Sciatic nerve (tissue), 2 donors: ENCODE data around the gene PAWR. TPM values are rescaled to one million over a fixed set of nuclear protein-coding genes. Genes with fewer than 3 reads are reported as not detected.
"Not testable (repeated sequence)": the region's sequence is repeated elsewhere in the genome, so short reads cannot be mapped to it uniquely, and the experiment has no call there.

ENCODE experiments used
- ATAC-seq: fragments of 200-7000 bp; cut with Tn5 transposase; one replicate; pipeline ENCODE4 v1.9.1; 2020; ENCODE audit warnings: mild to moderate bottlenecking, moderate library complexity
- DNase-seq: peaks from one replicate; pipeline ENCODE4 v3.0.0-alpha.2; 2020; ENCODE audit warnings: low spot score
- intact Hi-C: fragments of 100-400 bp; cut with DNase I; formaldehyde crosslinking; loops from one replicate; pipeline ENCODE4 v1.14.2; 2022
- total RNA-seq: library from RNA; stranded (reverse); fragmentation: NEBNext Ultra II Directional; extraction: Animal tissue kit (Norgen Biotek cat#: 25700); gene quantifications from one replicate; pipeline ENCODE4 v1.2.1, GENCODE V29; 2021
- donor health status: DM: no; HTN: no; CAD: no.
- donor health status: DM: no; HTN: no; CAD: no.

PAWR gene
- total RNA-seq, 1 donor from 2014 or later = 117 TPM

DNA sequence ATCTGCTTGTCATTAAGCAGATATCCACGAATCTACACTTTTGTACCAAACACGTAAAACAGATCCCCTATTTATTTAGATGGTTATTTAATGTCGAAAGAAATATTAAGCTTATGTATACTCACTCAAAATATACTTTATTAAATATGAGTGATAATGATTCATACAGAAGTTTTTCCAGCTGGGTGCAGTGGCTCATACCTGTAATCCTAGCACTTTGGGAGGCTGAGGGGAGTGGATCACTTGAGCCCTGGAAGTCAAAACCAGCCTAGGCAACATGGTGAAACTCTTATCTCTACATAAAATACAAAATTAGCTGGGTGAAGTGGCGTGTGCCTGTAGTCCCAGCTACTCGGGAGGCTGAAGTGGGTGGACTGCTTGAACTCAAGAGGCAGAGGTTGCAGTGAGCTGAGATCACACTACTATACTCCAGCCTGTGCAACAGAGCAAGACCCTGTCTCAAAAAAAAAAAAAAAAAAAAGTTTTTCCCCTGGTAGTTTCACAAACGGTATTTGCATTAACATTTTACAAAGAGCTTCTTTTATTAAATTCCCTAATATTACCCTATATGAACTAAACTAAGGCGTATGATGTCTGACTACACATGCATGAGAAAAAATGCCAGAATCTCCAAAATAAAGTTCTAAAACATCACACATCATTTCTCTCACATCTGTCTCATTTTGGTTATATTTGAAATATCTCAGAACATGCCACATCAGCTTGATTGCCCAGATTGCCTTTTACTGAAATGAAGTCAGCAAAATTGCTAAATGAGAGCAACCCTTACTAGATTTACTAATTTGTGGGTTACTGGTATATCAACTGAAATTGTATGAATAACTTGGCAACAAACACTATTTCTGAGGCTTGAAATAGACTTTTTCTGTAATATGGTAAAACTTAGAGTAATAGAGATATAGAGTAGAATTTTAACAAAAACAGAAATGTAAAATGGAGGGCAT is 74.9 kb downstream of the PAWR start:
- ATAC-seq = no peak
- no peak for DNase-seq
- intact Hi-C loops = no loop called here

DNA sequence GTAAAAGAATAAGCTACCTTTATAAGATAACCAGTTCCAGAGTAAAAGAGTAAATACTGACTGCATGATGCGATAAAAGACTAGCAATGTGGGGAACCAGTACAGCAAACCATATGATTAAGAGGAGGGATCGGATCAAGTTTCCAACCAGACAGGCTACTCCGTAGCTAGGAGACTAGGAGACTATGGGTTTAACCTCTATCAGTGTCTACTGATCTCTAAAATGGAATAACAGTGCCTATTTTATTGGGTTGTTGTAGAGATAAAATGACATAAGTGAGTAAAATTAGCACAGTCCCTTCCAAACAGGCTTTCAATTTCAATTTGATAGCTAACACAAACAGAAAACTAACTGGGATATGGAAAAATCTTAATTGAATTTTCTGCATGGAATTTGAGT is 76.0 kb downstream of the PAWR start:
- intact Hi-C loops = no loop called here
- DNase-seq = no peak
- no peak for ATAC-seq

GRCh38 chr12:79601908-79602307 is 88.9 kb downstream of the PAWR start:
- DNase-seq (no peak), ATAC-seq (no peak)
- intact Hi-C loops = no loop called here

DNA sequence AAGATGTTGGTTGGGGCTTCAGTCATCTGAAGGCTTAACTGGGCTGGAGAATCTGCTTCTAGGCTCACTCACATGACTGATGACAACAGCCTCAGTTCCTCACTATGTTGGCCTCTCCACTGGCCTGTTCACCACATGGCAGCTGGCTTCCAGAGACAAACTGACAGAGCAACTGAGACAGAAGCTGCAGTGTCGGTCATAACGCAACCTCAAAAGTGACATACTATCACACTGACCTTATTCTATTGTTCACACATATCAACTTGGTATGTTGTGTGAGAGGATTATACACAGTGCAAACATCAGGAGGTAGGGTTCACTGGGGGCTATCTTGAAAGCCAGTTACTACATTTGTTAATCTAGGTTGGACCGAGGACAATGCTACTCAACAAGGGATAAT is 92.9 kb downstream of the PAWR start:
- intact Hi-C loops = no loop called here

GRCh38 chr12:79596719-79597350 is 93.9 kb downstream of the PAWR start:
- DNase-seq (no peak), ATAC-seq (no peak)
- intact Hi-C loops = no loop called here

More for the DNA sequence above, 92.9 kb downstream of the PAWR start:
- no peak for DNase-seq
- ATAC-seq = no peak

GRCh38 chr12:79595273-79595672 is 95.5 kb downstream of the PAWR start:
- intact Hi-C loops = no loop called here
- ATAC-seq (no peak), DNase-seq (no peak)

GRCh38 chr12:79592865-79593264 is 97.9 kb downstream of the PAWR start:
- intact Hi-C loops = no loop called here
- ATAC-seq = no peak
- DNase-seq = no peak

DNA sequence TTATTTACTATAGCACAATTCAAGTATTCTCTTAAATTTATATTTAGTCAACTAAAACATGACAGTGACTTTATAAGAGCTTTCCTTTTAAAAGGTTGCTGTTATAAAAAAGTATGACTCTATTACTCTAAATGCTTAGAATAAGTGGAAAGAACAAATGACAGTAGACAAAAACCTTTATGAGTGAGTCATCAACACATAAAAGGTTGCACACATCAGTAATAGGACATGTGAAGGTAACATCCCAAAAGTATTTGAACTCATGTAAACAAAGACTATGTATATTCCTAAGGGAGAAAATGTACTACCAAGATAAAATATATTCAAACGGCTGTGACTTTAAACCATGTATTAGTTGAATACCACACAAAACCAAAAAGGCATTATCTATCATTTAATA is 98.8 kb downstream of the PAWR start:
- ATAC-seq (no peak), DNase-seq (no peak)
- intact Hi-C loops = no loop called here

DNA sequence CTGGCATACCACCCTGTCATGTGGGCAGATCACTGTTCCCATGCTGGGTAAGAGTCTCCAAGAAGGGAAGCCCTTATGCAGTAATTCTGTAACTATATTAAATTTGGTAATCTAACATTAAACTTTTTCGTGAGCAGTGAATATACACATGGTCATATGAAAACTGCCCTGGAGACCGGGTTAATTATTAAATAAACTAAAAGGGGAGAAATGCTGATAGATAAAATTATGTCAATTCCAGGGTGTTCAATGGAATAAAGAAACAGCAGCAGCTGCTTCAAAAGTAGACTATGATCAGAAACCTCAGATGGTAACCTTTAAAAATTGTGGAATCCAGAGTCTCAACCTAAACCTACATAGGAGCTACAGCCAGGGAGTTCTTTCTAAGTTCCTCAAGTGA is 100.0 kb downstream of the PAWR start:
- intact Hi-C loops = no loop called here
- DNase-seq (no peak), ATAC-seq (no peak)

DNA sequence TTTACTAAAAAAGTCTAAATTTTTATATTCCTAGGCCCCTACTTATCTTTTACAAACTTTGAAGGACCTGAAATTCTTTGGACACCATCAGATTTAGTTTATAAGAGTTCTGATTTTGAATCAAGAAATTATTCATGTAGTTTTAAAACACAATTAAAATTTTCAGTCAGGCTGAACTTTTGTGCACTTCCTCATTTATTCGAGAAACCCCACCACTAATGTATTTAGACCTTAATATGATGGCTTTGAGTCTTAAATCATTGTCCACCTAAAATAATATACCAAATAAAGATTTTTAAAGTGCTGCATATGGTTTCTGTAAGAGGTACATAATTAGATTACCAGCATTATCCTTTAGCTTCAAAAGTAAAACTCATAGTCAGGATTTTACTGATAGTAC is 103.4 kb downstream of the PAWR start:
- intact Hi-C loops = no loop called here
- ATAC-seq = no peak
- no peak for DNase-seq

GRCh38 chr12:79585147-79585546 is 105.6 kb downstream of the PAWR start:
- ATAC-seq (no peak), DNase-seq (no peak)
- intact Hi-C loops = no loop called here

GRCh38 chr12:79573820-79574219 is 116.9 kb downstream of the PAWR start:
- ATAC-seq (no peak), DNase-seq (no peak)
- intact Hi-C loops = no loop called here

GRCh38 chr12:79569679-79570078 is 121.1 kb downstream of the PAWR start:
- ATAC-seq (no peak), DNase-seq (no peak)
- intact Hi-C loops = no loop called here

GRCh38 chr12:79567175-79567563 is 123.6 kb downstream of the PAWR start:
- no peak for ATAC-seq
- intact Hi-C loops = no loop called here

DNA sequence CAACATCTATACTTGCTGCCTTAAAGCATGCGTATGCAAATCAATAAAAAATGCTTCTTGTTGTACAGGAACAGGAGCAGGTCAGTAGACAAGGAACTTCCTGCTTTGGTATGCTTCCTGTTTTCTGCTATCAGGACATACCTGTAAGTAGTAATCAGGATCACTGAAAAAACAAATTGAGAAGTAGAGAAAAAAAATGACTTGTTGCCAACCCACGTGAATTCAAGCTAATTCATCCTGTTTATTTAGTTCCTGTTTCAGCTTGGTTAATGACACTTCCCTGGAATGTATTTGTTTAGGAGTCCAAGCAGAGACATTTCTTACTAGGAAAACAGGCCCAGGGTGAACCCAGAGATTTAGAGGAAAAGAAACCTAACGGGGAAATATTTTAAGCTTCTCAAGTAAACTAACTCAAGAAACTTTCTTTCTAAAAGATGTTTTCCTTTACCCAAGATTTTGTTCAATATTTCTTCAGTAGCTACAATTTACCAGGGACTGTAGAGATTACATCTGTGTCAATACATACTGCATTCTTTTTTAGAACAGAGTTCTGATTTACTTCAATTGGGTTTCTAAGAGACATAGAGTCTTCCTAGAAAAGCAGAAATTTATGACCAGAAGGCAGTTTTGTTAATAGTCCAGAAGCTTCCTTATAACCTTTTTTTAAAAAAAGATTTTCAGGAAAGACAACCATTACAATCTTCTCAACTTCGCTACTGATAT is 124.2 kb downstream of the PAWR start:
- intact Hi-C loops = no loop called here
- DNase-seq (no peak), ATAC-seq (no peak)

More at GRCh38 chr12:79567175-79567563, 123.6 kb downstream of the PAWR start:
- no peak for DNase-seq

GRCh38 chr12:79564727-79565350 is 125.9 kb downstream of the PAWR start:
- intact Hi-C loops, ATAC-seq, DNase-seq: not testable (repeated sequence)

DNA sequence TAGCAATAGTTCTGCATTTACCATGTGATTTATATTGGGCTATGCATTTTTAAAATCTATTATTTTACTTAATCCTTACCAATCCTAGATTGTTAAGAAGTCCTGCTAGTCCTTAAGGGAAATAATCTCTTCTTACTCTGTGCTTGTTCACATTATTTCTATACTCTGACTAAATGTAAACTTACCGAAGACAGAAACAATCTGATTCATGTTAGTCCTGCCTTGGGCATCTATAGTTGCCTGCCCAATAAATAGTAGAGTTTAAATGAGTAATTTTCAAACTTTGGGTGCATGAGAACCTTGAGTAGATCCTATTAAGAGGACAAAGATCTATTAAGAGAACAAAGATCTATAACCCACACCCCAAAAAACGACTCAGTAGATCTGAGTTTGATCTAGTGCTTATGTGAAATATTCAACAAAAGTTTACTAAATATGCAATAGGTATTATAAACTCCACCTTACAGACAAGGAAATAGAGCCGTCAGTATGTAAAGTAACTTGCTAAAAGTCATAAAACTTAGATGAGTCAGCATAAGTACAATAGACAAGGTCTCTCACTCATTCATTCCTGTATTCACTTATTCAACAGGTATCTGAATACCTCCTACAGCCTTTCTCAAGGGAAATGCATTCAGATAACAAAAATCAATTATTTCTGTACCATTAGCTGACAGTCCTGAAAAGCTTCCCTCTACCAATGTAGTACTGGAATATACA is 127.6 kb downstream of the PAWR start:
- intact Hi-C loops = no loop called here
- DNase-seq (no peak), ATAC-seq (no peak)

- no peak for ATAC-seq
- DNase-seq = no peak
- intact Hi-C loops = no loop called here
These were observed 129.2 kb downstream of the PAWR start for GRCh38 chr12:79561401-79562132.
